C4-2B (cell line): ENCODE results near the gene CPA1.
"Not testable (repeated sequence)": the region's sequence is repeated elsewhere in the genome, so short reads cannot be mapped to it uniquely, and the experiment has no call there.

Source experiments
- H3K27ac ChIP-seq: fragments of 450-650 bp; 2 replicates; pipeline ENCODE4 v1.5.1; 2017
- CTCF ChIP-seq: fragments of 450-650 bp; conservative IDR thresholded peaks from 2 replicates; pipeline ENCODE4 v1.5.1; 2017; ENCODE audit warnings: mild to moderate bottlenecking
- ZFX ChIP-seq: fragments of 450-650 bp; IDR thresholded peaks from 2 replicates; pipeline ENCODE4 v1.6.1; 2017

Gene CPA1

GRCh38 chr7:130369110-130369711 lies 11.1 kb upstream of the CPA1 start:
- H3K27ac ChIP-seq = peak overlapping the region; percentile 53

GRCh38 chr7:130369831-130370550 lies 10.3 kb upstream of the CPA1 start:
- H3K27ac ChIP-seq = peak overlapping the region; percentile 53
- TF ChIP-seq ZFX (no peak), CTCF (no peak)

More at GRCh38 chr7:130369110-130369711, 11.1 kb upstream of the CPA1 start:
- no peak for TF ChIP-seq ZFX
- no peak for TF ChIP-seq CTCF

- H3K27ac ChIP-seq = no peak overlapping the region
- no peak for TF ChIP-seq CTCF
- no peak for TF ChIP-seq ZFX
Observed at GRCh38 chr7:130371046-130371445, 9.2 kb upstream of the CPA1 start.

- no peak overlapping the region for H3K27ac ChIP-seq
Observed at GRCh38 chr7:130372402-130373165, 7.7 kb upstream of the CPA1 start.

GRCh38 chr7:130374507-130374906 lies 5.8 kb upstream of the CPA1 start:
- H3K27ac ChIP-seq = peak overlapping the region; percentile 55
- TF ChIP-seq ZFX (no peak), CTCF (no peak)

More at GRCh38 chr7:130372402-130373165, 7.7 kb upstream of the CPA1 start:
- TF ChIP-seq ZFX = no peak
- no peak for TF ChIP-seq CTCF

- H3K27ac ChIP-seq = not testable (repeated sequence)
Observed at GRCh38 chr7:130376461-130376860, 3.8 kb upstream of the CPA1 start.

- TF ChIP-seq ZFX (no peak), CTCF (no peak)
Observed at GRCh38 chr7:130377178-130377577, 3.1 kb upstream of the CPA1 start.

More at GRCh38 chr7:130377178-130377577, 3.1 kb upstream of the CPA1 start:
- H3K27ac ChIP-seq = no peak overlapping the region
